Activated T-cell treated with anti-CD3 and anti-CD28 coated beads for 4 hours (primary cell): Measurements from ENCODE around the gene MAP1LC3B2.

ENCODE experiments used
- DNase-seq: peaks from one replicate; pipeline ENCODE4 v3.0.0-alpha.2; 2020

Gene MAP1LC3B2

DNA sequence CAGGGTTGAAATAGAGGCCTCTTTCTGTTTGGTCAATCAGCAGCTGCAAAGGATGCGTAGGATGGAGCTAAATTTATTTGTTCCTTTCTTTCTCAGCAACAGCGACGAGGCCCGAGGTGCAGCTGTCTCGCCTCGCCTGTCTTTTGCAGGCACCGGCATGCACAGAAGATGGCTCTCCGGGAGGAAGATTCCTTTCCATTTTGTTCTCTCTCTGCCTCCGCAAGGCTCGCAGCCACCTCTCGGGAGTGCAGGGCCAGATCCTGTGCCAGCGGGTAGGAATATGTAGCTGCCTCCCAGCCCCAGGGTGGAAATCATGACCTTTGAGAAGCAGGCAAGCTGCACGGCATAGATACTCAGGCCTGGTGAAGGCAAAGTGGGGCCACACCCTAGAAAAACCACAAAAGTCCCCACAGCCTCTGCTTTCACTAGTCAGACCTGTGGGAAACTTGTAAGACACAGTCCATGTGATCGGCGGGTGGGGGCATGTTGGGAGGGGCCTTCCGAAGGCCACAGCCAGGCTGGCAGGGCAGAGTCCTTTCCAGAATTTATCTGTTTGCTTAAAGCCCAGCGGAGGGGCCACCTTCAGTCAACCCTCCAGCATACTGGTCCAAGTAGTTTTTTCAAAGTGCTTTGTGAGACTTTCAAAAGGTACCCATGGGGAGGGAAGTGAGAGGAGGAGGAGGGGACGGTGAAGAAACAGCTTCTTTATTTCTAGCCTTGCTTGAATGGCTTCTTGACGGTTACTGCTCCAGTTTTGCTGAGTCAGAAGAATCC, at the start of gene MAP1LC3B2:
TSS of gene MAP1LC3B2 (plus strand) at position 220 of the 774 bp plus-strand sequence. CDS start 16,562 bp downstream, outside the sequence.
- DNase-seq, result peak; percentile 48

DNA sequence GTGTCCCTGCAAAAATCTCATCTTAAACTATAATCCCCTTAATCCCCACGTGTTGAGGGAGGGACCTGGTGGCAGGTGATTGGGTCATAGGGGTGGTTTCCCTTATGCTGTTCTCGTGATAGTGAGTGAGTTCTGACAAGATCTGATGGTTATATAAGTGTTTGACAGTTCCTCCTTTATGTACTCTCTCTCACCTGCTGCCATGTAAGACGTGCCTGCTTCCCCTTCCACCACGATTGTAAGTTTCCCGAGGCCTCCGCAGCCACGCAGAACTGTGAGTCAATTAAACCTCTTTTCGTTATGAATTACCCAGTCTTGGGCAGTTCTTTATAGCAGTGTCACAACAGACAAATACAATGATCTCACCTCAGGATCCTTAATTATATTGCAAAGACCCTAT, 45.2 kb upstream of the MAP1LC3B2 start:
- no peak for DNase-seq

DNA sequence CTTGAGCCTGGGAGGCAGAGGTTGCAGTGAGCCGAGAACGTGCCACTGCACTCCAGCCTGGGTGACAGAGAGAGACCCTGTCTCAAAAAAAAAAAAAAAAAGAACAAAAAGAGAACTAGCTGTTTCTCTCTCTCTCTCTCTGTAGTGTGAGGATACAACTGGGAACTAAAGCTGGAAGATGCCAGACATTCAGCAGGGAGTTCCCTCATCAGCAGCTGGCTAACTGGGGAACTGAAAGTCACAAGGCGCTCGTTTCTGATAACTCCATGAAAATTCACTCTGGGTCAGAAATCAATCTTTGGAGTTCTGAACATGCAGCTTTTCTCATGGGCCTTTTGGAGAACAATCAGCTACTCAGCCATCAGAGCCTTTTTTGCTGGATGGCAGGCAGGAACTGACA, 43.5 kb upstream of the MAP1LC3B2 start:
- DNase-seq, result no peak

DNA sequence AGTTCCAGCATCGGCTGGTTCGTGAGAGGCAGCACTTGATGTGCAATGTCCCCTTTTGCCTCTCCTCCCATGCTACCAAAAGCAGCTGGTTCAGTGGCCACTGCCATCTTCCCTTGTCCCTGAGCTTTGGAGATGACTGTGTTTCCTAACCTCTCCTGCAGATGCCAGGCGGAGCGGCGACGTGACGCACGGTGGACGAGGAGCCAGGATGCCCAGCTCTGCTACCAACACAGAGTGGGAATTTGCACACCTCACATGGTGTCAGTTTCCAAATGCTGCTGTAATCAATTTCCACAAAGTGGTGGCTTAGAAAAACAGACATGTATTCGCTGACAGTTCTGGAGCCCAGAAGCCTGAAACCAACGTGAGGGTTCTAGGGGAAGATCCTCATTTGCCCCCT, 42.5 kb upstream of the MAP1LC3B2 start:
- no peak for DNase-seq

DNA sequence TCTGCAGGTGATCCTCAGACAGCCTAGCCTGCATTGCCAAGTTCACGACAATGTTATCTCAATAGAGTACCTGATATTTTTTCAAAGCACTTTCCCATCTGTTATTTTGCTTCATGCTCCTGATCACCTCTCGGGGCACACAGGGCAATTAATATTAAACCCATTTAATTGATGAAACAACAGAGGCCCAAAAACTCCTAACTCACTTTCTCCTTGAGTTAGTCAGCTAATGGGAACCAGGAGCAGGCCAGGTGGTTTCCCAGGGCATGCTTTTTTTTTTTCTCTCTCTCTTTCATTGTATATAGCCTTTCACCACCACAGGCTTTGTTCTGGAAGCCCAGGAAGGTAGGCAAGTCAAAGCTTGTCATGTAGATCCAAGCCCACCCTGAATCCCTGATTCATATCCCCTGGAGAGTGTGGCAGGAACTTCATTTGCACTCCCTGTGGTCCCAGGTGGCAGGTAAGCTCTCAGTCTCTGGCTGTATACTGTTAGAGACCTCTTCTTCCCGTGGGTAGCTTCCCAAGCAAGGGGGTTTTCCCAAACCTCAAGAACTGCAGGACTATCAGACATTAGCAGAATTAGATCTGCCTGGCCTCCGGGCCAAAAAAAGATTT, 41.6 kb upstream of the MAP1LC3B2 start:
- DNase-seq, result no peak

DNA sequence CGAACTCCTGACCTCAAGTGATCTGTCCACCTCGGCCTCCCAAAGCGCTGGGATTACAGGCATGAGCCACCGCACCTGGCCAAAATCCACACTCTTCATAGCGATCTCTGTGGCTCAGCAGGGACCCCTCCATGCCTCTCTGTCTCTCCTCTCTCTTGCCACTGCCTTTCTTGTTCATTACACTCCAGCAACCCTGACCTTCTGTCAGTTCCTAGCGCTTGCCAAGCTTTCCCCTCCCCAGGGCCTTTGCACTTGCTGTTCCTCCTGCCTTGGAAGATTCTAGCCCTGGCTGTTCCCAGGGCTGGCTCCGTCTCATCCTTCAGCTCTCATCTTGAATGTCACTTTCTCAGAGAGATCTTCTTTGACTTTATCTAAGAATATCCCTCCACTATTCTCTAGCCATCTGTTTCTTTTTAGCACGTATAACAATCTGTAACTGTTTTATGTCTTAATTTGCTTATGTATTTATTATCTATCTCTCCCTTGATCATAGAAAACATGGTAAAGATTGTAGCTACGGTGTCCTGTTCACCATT, 38.9 kb upstream of the MAP1LC3B2 start:
- DNase-seq, result no peak

DNA sequence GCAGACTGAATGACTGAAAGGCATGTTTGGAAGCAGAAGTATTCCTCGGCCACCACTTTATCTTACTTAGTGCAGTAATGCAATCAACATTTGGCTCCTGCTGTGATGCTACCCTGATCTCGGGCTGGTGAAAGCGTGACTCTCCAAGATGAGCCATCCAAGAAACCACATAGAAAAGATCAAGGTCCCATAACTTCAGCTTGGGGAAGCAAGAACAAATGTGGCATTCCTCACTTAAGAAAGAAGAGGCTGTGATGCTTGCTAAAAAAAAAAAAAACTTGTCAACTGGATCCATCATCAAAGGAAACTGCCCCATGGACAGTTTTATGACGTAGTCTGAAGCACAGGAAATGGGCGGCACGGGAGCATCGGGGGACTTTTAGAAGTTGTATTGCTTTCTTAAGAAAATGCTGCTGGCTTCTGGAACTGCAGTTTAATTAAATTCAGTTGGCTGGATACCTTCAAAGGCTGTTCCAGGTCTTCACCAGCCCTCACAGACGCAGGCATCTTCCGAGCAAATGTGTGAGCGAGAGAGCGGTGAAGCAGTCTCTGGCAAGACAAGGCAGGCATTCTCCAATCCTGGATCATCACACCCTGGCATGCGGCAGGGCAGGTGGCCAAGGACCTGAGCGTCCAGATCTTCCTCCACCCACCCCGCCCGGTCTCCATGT, 38.2 kb upstream of the MAP1LC3B2 start:
- no peak for DNase-seq

DNA sequence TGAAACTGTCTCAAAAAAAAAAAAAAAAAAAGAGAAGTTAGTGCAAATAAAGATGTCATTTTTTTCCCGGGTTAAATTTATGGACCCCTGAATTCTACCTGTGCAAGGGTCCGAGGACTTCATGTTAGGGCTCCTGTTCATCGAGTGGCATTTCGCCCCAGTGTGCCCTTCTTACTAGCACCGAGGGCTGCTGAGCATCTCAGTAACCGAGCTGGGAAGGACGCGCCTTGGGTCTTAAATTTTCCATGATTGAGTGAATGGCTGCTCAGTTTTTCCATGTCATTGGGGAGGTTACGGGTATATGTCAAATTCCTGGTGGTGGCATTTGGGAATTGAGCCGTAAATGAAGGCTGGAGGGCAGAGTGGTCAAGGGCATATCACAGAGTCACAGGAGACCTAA, 34.9 kb upstream of the MAP1LC3B2 start:
- no peak for DNase-seq

DNA sequence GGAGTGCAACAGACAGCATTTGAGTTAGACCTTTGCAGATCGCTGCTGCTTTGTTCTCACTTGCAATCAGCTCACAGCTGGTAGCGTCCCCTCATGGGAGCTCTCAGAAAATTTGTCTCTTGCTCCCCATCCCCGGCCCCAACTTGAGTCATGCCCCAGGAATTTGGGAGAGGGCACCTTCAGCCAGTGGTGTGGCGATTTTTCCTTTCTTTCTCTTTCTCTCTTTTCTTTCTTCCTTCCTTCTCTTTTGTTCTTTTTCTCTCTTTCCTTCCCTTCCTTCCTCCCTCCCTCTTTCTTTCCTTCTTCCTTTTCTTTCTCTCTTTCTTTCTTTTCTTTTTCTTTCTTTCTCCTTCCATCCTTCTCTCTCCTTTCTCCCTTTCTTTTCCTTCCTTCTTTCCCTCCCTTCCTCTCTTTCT, 34.2 kb upstream of the MAP1LC3B2 start:
- no peak for DNase-seq

DNA sequence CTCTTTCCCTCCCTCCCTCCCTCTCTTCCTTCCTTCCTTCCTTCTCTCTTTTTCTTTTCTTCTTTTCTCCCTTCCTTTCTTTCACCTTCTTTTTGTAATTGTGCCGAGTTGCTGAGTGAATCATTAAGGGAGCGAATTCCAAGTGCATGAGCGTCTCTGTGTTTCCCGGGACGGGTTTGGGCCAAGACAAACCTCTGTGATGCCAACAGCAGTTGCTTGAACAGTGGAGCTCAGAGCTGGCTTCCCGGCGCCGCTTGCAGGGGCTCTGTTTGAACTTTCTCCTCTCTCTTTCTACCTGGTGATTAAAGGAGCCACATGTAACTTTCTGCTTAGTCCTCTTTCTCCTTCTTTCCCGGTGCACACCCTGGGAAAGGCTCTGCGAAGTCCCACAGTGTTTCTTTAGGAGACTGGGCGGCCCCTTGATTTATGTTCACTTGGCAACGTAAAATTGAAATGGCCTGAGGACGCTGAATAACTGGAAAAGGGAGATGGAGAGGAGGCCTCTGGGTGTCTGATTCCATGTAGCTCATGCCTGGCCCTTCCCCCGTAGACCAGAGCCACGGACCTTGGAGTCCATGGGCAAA, 33.7 kb upstream of the MAP1LC3B2 start:
- no peak for DNase-seq

DNA sequence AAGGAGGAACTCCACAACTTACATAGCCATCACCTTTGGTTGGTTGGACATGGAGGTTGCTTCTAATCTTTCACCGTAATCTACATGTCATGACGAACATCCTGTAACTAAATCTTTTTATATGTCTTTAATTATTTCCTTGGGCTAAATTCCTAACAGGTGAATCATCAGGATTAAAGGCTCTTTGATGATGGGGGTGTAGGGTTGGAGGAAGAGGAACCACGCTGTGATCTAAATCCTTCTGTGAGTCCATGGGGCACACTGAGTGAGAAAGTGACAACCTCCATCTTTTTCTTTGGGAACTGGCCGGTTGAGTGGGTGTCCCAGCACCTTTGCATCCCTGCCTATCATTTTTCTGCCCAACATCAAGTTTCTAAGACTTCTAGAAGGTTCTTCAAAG, 31.1 kb upstream of the MAP1LC3B2 start:
- no peak for DNase-seq

DNA sequence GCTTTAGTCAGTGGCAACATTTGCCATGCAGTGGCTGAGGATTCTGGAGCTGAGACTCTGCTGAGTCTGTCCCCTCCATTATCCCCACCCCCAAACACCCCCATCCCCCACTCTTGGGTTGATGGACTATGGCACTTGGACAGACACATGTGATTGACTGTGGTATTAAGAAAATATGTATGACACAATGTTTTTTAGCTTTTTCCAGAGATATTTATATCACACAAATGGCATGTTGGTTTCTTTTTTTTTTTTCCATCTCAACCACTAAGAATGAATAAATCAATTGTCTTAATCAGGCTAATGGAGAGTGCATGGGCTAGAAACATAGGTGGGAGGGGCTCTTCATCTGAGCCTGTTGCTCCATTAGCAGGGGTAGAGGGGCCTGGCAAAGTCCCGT, 30.7 kb upstream of the MAP1LC3B2 start:
- no peak for DNase-seq

DNA sequence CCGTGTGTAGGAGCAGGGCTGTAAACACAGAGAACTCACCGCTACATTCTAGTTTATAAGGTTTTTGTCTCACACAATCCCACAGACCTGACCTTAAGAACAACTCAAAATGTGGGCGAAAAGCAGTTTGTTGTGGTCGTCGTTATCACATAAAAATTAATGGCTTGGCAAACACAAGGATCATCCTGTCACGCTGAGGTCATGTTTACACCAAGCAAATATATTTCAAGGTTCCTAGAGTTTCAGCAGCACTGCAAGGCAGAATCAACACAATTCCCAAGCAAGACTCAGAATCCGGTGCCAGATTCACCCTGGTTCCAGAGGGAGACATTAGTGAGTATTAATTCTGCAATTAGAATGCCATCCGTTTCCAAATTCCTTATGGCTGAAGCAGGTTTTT, 30.1 kb upstream of the MAP1LC3B2 start:
- DNase-seq, result no peak

DNA sequence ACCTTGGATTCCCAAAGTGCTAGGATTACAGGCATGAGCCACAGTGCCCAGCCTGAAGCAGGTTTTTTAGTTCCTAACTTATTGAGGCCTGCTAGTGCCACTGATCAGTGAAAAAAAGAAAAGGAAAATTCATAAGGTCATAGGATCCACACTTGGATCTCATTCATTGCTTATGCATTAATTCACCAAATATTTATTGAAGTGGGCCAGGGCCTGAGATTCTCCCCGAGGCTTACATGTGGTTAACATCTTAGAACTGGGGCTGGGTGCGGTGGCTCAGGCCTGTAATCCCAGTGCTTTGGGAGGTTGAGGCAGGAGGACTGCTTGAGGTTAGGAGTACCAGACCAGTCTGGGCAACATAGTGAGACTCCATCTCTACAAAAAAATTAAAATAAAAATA, 29.5 kb upstream of the MAP1LC3B2 start:
- no peak for DNase-seq

DNA sequence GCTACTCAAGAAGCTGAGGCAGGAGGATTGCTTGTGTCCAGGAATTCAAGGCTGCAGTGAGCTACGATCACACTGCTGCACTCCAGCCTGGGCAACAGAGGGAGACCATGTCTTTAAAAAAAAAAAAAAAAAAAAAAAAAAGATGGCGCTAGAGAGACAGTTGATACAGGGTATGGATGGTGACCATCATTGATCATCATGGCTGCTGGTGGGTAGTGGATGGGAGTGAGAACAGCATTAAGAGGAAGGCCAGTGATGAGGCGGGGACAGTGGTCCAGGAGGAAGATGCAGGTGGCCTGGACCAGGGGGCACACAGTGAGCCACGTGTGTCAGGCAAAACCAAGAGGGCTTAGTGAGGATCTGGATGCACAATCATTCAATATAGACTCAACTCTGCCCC, 26.8 kb upstream of the MAP1LC3B2 start:
- no peak for DNase-seq

DNA sequence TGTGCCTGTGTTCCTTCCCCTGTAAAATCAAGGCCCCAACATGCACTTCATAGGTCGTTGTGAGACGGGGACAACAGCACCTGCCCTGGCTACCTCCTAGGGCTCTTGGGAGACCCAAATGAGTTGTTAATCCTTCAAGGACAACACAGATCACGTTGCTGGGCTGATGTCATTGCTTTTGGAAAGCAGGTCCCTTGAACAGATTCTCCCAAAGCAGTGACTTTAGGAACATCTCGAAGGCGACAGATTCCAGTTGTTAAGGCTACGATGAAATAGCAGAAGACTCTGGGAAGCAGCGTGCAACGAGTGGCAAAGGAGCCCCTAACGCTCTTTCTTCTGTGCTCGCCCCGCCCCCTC, 26.2 kb upstream of the MAP1LC3B2 start:
- no peak for DNase-seq

DNA sequence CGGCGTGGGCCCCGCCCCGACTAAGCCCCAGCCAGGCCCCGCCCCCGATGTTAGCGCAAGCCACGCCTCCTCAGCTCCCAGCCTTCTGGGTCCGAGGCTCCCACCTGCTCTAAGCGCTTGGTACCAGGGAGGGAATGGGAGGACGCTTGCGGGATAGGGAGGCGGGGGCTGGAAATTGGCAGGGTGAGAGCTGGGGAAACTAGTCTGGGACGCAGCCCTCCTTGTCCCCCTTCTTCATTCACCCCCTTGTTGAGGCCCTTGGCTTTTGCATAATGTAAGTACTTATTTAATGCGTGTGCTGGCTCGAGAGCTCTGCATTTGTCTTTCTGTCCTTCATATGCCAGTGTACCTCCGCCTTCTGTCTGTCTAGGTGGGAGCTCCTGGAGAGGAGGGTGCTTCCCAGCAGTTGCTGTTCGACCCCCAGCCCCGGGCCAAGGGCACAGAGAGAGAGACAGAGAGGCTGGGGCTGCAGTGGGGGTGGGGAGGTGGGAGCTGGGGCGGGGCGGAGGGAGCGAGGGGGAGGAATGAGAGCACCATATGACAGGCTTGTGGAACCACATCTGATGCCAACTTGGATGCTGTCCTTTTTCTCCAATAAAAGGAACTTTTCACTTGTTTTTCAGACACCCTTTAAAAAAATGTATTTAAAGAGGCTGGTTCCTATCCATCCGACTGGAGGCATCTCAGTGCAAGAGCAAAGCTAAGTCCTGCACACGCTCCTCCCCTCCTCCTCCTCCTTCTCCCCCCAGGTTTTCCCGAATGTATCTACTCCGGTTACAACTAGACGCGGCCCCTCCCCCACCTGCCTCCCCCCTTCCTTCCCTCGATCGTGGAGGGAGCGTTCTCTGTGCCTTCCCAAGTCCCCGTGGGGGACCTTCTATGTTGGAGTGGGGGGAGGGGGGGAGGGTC, 25.6 kb upstream of the MAP1LC3B2 start:
- peak; percentile 72 for DNase-seq

DNA sequence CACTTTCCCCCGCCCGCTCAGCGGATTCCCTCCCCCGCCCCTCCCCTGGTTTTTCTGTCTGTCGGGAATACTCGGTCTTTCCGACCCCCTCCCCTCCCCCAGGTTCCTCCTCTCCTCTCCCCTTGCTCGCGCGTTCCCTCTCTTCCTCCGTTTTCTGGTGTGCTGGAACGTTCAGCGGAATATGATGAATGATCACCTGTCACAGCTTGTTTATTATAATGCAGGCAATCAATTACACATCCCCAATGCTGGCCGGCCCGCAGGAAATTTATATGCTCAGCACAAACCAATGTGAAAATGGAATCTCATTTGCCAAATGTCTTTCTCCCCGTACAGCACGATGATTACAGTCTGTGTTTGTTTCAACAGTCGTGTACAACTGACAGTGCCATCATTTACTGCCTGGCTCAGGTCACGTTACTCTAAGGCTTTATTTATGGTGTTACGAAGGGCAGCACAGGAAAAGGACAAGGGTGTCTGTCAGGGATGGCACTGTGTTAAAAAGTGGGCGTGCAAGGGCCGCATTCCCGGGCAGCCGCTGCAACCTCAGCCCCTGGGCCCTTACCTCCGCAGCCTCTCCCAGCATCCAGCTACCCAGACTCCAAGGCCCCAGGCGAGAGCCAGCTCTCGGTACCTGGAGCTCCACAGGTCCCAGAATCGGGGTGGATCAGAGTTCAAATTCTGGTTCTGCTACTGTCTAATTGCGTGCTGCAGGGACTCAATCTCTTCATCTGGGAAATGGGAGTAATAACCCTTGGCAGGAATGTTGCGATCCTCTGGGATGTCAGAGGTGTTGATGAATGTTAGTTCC, 24.7 kb upstream of the MAP1LC3B2 start:
- no peak for DNase-seq

DNA sequence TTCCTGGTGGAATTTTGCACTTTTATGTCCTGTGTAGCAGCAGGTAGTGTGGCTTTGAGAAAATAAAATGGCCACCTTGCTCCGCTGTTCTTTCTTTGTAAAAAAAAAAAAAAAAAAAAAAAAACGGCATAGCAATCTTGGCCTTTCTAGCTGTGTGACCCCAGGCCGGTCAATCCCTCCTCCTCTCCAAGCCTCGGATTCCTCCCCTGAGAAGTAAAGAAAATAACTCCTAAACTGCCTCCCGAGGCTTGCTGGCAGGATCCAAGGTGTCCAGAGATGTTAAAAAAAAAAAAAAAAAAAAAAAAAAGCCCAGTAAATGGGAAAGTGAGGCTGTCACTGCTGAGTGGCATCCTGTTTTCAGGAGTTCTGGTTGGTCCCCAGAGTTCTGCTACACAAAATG, 23.9 kb upstream of the MAP1LC3B2 start:
- no peak for DNase-seq

DNA sequence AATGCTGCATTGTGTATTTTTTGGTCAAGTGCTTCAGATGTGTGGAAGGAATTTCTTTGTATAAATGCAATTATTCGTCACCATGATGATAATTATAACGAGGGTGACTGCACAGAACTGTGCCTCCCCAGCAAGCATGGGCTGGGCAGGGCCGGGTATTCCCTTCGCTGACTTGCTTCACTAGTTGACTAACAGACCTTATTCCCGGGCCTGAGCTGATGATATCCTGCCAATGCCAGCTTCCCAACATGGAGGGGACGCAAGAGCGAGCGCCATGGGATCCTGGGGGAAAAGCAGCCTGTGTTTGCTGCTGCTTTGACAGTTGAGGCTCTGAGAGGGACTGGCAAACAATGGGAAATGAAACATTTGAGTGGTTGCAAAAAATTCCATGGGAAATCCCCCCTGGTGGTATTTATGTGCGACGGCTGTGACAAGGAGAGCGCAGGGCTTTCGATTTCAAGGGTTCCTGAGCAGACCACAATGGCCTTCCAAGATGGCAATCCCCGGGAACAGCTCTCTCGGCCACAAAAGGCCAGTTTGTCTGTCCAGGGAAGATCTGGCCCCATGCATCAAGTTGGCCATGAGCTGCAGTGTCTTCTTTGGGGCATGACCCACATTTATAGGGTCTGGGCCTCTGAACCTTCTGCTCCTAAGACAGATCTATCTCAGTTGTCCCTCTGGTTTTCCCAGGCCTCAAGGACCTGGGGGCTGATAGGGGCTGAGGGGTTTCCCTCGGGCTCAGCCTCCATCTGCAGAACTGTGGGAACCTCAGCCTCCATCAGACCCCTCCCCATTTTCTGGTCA, 21.9 kb upstream of the MAP1LC3B2 start:
- DNase-seq, result no peak
